ENCODE results near the gene SRSF7.
"Not testable (repeated sequence)": the region's sequence is repeated elsewhere in the genome, so short reads cannot be mapped to it uniquely, and the experiment has no call there.

The SRSF7 gene

DNA sequence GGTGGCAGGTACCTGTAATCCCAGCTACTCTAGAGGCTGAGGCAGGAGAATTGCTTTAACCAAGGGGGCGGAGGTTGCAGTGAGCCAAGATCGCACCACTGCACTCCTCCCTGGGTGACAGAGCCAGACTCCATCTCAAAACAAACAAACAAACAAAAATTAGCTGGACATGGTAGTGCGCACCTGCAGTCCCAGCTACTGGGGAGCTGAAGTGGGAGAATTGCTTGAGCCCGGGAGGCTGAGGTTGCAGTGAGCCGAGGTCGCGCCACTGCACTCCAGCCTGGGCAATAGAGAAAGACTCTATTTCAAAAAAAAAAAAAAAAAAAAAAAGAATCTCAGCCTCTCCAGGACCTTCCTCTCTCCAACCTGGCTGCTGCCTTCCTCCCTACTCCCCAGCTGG lies 20.1 kb downstream of the SRSF7 start:
- DNase-seq = no peak

DNA sequence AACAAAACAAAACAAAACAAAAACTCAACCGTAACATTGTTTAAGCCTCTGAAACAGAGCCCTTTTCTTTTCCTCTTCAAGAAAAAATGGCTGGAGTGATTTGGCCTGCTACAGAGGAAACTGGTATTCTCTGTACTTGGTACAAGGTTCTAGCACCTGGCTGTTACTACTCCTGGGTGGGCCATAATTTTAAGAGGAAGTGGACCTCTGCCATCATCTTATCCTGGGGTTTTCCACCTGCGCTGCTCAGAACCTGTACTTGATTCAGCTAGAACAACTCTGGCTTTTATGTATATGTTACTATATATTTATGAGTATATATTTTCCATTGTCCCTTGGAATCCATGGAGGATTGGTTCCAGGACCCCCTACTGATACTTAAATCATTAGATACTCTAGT lies 22.5 kb downstream of the SRSF7 start:
- DNase-seq = no peak

DNA sequence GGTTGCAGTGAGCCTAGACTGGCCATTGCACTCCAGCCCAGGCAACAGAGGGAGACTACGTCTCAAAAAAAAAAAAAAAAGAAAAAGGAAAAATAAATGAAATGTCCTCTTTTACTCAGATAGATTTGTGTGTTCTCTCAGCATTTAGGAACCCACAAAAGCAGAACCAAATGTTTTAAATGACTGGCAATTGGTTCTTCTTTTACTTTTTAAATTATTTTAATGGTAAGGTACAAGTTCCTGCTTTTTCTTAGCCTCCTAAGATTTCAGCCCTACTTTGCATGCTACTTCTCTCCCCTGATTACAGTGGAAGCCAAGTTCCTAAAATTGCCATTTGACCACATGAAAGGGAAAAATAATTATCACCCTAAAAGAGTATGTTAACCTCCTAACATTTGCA lies 23.5 kb downstream of the SRSF7 start:
- DNase-seq = no peak

DNA sequence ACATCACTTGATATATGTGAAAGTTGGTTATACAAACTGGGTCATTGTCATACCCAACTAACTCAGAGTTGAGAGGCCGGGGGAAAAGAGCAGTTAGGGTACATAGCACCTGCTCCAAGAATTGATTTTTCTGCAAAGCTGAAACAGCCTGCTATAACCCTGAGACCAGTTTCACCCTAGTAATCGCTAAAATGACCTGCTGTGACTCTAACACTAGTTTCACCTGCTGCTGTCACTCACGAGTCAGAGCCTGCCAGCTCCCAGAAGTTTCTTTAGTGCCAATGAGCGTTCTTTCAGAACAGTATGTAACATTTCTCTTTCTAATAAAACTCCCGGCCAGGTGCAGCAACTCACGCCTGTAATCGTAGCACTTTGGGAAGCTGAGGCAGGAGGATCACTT lies 28.0 kb downstream of the SRSF7 start:
- DNase-seq = peak; percentile 23

DNA sequence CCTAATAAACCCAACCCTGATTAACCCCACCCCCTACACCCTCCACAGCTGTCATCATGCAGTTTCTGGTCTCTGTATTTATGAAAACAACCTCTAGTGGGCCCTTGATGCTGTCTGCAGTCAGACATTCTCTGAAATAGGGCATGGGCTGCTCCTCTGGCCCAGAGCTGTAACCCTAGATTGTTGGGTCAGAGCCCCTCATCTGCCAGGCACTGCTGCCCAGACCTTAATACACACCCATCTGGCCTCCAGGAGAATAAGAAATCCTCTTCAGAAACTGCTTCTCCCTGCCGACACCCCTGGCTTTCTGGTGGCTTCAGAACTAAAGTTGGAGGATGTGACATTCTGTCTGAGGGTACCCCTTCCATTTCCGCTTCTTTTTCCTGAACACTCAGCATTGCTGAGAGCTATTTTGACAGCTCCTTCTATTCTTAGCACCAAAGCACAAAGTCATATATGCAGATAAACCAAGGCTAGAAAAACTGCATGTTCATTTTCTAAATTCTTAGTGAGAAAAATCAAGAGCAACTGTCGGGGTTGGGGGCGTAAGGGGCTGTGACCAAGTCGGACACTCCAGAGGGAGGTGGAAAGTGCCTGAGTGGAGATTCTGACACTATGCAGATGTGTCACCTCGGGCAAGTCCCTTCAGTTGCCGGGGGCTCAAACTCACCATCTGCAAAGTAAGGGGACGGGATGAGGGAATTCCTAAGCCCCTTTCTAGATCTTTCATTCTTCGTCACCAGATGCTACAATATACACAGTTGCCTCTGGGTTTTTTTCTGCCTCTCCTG lies 28.7 kb downstream of the SRSF7 start:
- peak; percentile 79 for DNase-seq

DNA sequence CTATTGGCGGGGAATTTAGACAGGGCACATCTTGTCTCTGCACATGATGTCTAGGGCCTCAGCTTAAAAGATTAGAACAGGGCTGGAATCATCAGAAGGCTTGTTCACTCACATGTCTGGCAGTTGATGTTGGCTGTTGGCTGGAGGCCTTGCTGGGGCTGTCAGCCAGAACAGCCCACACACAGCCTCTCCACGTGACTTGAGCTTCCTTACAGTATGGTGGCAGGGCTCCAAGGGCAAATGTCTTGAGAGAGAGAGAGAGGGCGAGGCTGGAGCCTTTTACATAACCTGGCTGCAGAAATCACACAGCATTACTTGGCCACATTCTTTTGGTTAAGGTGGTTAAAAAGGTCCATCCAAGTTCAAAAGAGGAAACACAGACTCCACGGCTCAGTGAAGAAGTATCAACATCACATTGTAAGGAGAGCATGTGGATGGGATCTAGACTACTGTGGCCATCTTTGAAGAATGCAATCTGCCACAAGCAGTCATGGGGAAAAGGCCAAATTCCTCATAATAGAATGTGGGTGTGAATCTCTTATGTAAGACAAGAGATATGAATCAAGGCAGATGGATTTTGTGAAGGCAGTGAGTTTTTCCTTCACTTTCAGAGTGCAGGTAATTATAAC lies 30.4 kb downstream of the SRSF7 start:
- DNase-seq = no peak

DNA sequence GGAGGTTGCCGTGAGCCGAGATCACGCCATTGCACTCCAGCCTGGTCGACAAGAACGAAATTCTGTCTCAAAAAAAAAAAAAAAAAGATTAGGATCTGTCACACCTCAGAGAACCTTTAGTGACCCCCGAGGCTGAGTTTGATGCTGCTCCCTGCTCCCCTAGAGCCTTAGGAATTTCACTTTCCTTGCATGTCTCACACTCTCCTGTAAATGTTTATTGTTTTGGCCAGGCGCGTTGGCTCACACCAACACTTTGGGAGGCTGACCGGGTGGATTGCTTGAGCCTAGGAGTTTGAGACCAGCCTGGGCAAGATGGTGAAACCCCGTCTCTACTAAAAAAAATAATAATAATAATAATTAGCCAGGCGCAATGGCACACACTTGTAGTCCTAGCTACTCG lies 31.5 kb downstream of the SRSF7 start:
- no peak for DNase-seq

DNA sequence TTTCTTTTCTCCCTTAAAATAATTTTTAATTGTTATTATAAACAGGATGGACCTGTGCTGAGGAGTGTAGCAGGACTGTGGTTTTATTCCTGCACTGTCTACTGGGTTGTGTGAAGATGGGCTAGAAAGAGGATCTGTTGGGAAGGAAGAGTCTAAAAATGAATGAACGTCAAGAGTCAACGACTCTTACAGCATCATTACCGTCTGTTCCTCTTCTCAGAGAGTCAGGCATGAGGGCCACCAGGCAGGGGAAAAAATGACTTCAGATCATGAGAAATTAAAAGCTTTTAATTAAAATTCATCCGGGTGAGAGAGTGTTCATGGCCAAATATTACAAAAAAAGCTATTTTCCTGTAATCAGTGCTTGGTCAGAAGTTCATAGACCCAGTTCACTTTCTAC lies 32.6 kb downstream of the SRSF7 start:
- DNase-seq = no peak

DNA sequence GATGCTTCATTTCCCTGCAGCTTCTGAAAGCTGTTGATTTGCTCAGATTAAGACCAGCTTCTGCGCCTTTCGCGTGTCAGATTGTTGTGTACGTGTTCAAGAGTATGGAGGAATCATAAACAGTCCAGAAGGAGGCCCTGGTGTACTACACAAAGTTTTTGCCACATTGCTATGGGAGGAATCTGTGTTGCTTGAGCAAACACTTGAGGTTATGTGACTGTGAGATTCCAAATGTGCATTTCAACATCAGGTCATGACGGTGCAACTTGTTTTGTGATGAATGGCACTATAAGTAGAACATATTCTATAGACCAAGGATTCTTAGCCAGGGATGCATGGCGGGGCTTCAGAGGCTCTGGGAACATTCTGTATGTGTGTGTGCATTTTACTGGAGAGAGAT lies 35.0 kb downstream of the SRSF7 start:
- DNase-seq = no peak

DNA sequence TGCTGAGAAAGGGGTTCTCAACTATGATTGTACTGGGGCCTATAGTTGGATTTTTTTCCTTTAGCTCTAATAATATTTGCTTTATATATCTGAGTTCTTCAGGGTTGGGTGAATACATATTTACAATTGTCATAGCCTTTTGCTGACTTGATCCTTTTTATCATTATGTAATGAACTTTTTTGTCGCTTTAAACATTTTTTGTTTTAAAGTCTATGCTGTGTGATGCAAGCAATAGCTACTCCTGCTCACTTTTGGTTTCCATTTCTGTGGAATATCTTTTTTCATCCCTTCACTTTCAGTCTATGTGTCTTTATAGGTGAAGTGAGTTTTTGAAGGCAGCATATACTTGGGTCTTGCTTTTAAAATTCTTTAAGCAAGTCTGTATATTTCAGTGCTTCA lies 36.2 kb downstream of the SRSF7 start:
- not testable (repeated sequence) for DNase-seq

DNA sequence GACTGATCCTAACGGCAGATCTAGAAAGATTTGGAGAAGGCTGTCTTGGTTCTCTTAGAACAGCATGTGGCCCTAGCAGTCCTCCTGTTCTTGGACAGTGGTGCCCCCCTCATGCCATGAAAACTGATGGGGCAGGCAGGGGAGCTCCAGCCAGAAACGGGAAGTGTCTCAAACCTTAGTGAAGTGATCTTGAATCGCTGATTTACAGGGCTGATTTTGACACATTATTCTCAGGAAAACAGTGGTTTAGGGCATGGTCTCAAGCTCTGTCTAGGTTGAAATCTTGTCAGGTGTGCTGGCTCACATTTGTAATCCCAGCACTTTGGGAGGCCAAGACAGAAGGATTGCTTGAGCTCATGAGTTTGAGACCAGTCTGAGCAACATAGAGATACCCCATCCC lies 37.8 kb downstream of the SRSF7 start:
- DNase-seq = no peak

DNA sequence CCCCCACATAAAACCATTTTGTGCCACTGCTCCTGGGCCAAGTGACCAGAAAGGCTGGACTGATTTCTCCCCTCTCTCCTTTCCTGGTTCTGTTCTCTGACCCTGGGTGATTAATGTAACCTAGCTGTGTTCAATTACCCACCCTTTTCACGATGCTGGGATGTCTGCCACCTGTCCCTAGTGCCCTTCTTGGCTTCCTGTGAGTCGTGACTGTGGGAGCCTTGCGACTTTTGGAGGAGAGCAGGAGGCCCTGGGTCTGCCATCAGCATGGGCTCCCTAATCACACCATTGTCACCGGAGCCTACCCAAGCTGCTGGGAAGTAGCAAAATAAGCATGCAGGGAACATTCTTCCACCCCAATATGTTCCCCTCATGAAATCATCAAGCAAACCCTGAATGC lies 38.3 kb downstream of the SRSF7 start:
- DNase-seq = no peak

DNA sequence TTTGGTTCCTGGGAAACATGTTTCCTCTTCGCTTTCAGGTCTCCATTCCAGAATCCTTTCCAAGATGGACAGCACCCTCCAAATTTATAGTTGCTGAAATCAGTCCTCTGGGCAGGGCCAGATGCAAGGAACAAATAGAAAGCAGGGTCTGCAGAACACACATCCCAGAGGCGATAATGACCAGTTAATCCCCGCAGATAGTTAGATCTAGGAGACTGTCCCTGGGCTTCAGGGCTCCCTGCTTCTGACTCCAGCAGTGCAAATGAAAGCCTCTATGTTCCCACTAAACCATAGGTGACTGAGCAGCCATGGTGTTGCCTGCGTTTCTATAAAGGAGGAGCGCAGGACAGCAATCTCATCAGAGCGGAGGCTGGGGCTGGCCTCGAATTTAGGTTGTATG lies 38.7 kb downstream of the SRSF7 start:
- no peak for DNase-seq

DNA sequence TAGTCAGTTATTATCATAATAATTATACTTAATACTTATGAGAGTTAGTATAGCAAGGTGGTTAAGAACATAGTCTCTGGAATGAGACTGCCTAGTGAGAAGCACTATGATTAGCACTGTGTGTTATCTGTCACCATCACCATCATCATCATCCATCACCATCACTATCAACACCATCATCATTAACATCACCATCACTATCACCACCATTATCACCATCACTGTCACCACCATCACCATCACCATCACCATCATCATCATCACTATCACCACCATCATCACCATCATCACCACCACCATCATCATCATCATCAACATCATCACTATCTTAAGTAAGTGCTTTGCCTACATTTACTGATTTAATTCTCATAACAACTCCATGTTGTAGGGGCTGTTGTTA lies 39.6 kb downstream of the SRSF7 start:
- no peak for DNase-seq

DNA sequence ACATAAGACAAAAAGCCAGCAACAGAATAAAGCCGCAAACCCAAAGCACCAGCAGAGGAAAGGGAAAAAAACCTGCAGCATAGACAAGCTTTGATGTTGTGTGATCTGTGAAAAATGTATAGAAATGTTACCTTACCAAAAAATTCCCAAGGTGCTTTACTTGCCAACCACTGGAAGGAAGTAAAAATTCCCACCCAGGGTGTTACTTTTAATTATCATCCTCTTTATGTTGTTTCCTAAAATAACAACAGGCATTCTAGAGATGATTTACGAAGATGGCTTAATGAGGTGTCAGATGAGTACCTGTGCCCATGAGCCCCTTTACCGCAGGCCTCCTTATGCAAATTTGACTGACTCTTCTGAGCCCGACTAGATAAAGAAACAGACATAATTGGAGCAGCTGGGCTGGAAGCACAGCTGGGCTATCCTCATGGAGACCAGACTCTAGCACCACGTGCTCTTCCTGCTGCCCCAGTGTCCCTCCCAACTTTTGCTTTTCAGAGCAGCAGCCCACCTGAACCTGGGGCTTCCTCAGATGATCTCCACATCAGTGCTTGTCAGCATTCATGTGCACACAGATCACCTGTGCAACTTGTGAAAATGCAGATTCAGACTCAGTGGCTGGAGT lies 41.5 kb downstream of the SRSF7 start:
- DNase-seq = peak; percentile 20

DNA sequence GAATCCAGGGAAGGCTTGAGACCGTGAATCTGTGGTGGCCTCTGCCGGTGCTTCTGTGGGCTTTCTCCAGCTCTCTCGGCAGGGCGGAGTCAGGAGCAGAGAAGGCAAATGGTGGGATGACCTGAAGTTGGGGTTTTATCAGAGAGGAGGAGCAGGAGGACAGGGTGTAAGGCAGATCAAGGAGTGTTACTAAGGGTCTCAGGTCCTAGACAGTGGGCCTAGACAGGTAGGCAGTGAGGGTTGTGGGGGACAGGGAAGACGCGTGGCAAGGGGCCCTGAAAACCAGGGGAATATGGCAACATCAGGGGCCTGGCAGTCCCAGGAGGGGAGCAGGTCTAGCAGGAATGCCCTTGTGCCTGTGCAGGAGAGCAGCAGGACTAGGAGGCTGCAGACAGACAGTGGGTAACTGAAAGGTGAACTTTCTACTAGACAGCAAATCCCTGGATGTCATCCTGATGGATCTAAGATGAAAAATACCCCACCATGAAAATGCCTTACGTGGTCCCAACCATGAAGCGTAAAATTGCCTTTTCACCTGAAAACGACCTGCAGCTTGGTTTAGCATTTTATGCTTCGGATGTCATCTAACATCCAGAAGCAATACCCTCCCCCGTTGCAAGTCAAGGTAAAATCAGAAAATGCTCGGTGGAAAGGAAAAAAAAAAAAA lies 42.1 kb downstream of the SRSF7 start:
- no peak for DNase-seq

DNA sequence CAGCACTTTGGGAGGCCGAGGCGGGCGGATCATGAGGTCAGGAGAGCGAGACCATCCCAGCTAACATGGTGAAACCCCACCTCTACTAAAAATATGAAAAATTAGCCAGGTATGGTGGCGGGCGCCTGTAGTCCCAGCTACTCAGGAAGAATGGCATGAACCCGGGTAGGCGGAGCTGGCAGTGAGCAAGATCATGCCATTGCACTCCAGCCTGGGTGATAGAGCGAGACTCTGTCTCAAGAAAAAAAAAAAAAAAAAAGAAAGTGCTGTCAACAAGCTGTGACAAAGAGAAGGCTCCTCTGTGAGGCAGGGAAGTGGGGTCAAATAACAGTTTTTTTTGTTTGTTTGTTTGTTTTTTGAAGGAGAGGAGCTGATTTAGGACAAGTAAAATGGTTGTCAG lies 42.7 kb downstream of the SRSF7 start:
- not testable (repeated sequence) for DNase-seq

DNA sequence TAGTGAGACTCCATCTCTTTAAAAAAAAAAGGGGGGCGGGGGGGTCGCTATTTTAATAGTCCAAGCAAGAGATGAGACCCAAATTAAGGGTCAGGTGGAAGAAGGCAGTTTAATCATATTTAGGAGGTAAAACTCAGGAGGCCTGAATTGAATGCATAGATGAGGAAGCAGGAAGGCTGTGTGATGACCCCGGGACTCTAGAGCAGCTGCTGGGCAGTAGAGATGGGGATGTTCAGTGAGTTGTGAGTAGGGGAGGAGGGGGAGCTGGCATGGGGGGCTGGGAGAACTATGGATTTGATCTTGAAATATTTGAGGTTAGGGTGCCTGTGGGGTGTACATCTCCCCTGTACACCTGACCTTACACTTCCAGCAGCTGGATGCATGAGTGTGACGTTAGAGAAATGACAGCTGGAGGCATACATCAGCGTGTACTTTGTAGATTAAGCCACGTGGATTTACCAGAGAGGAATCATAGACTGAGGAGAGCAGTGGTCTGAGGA lies 44.3 kb downstream of the SRSF7 start:
- DNase-seq = no peak

DNA sequence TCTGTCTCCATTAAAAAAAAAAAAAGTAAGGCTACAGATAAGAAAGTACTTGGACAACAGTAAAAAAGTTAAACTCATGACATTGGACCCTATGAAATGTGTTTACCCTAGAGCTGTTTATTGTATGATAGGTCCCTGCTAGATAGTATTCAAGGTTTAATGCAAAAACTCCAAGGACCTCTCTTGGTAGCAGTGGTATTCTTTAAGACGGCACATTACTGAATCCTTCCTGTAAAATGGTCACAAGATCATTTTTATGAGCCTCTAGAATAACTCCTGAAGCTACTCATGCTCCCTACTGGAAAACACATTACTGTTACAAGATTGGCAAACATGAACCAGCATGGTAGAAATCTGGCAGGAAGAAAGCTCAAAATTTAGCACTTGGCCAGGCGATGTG lies 46.5 kb downstream of the SRSF7 start:
- no peak for DNase-seq

DNA sequence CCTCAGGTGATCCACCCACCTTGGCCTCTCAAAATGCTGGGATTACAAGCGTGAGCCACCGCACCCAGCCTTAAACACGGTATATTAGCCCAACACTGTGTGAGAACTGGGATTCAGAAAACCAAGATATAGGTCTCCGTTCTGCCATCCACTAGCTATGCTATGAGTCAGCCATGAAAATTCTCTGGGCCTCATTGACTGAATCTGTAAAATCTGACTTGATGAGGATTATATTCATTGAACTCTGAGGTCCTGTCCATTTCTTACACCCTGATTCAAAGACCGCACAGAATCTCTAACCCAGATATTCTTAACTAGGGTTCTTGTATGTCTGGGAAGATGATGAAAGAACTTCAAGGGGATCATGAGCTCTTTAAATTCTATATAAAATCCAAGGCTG lies 47.8 kb downstream of the SRSF7 start:
- not testable (repeated sequence) for DNase-seq

DNA sequence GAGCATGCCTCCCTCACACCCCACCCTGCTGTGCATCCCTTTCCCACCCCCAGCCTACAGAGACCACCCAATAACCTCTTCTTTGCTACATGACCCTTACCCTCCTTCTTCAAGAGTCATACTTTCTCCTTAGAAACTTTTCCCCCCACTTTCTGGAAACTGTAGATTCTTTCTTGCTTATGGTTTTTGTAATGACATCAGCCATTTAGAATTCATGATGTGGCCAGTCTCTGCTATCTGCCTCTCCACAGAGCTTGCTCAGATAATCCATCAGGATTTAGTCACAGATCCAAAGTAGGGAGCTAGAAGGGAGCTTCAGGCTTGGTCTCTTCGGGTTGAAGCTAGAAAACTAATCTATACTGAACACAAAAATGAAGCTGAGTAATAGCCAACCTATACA lies 48.7 kb downstream of the SRSF7 start:
- DNase-seq = no peak

DNA sequence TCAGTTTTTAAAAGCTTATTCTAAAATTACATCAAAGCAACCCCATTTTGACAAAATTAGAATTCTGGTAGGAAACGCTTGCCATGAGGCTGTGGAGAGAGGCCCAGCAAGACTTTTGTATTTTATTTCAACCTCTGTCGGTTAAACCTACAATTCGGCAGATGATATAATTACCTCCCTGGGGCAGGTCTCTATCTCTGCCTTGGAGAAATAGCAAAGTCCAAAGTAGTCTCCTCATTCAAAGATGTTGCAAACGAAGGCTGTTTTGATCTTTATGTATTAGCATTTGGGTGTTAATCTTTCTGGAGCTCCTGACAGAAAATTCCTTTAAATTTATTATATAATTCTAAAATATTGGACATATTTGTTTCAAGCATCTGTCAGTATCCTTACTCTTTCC lies 49.6 kb downstream of the SRSF7 start:
- DNase-seq = no peak

DNA sequence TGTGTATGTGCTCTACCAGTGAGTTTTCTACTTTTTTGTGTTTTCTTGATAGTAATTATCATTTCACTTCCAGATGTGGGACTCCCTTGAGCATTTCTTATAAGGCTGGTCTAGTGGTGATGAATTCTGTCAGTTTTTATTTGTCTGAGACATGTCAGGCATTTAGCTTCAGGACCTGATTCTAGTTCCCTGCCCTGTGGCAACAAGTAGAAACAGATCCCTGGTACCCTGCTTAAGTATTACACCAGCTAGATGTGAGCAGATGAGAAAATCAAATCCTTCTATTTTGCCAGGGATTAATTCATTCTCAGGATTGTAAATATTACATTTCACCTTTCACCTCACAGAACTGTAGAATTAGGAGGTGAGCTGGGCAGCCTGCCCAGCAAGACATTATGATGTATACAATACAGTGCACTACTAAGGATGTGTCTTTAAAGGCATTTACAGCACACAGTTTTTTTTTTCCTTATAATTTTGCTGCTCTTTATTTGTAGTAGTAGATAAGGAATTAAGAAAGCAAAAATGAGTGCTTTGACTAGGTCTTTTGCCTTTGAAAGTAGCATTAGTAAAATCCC lies 50.2 kb downstream of the SRSF7 start:
- DNase-seq = no peak

Data from stimulated activated naive CD4-positive, alpha-beta T cell treated with Interleukin-2 at 50 U/mL for 16 hours (primary cell).